GF-D8 (cell line): ENCODE data around the gene UVSSA.

Experiments used
- DNase-seq: peaks from one replicate; lab custom pipeline; 2025; lab: John Stamatoyannopoulos, UW

The UVSSA gene

GRCh38 chr4:1349359-1350168 lies 2.6 kb downstream of the UVSSA start:
- no peak for DNase-seq

GRCh38 chr4:1350169-1350520 lies 3.1 kb downstream of the UVSSA start:
- DNase-seq: no peak

GRCh38 chr4:1351854-1352566 lies 5.0 kb downstream of the UVSSA start:
- peak; percentile 13 for DNase-seq

- DNase-seq: no peak
Measured at GRCh38 chr4:1352567-1352900, 5.5 kb downstream of the UVSSA start.

- DNase-seq: no peak
Measured at GRCh38 chr4:1353186-1354055, 6.4 kb downstream of the UVSSA start.

GRCh38 chr4:1354136-1354982 lies 7.4 kb downstream of the UVSSA start:
- no peak for DNase-seq

GRCh38 chr4:1354983-1355275 lies 7.9 kb downstream of the UVSSA start:
- no peak for DNase-seq

- DNase-seq: no peak
Measured at GRCh38 chr4:1355378-1355777, 8.4 kb downstream of the UVSSA start.

GRCh38 chr4:1356181-1356998 lies 9.4 kb downstream of the UVSSA start:
- no peak for DNase-seq

- no peak for DNase-seq
Measured at GRCh38 chr4:1357356-1358248, 10.6 kb downstream of the UVSSA start.

GRCh38 chr4:1358421-1359143 lies 11.6 kb downstream of the UVSSA start:
- DNase-seq: no peak

GRCh38 chr4:1359144-1359501 lies 12.1 kb downstream of the UVSSA start:
- DNase-seq: no peak

- DNase-seq: no peak
Measured at GRCh38 chr4:1359976-1360375, 13.0 kb downstream of the UVSSA start.

GRCh38 chr4:1360423-1361283 lies 13.6 kb downstream of the UVSSA start:
- DNase-seq: no peak

GRCh38 chr4:1361431-1361830 lies 14.4 kb downstream of the UVSSA start:
- no peak for DNase-seq

GRCh38 chr4:1362046-1362445 lies 15.0 kb downstream of the UVSSA start:
- no peak for DNase-seq

GRCh38 chr4:1362521-1362920 lies 15.5 kb downstream of the UVSSA start:
- DNase-seq: no peak

GRCh38 chr4:1363513-1363912 lies 16.5 kb downstream of the UVSSA start:
- DNase-seq: no peak

GRCh38 chr4:1364217-1364616 lies 17.2 kb downstream of the UVSSA start:
- DNase-seq: no peak
